NT2/D1 (cell line): ENCODE results near the gene PALLD.

Experiments
- YY1 ChIP-seq: IDR thresholded peaks from 2 replicates; pipeline ENCODE4 v1.6.1; 2011; ENCODE audit not compliant: insufficient read length, insufficient read depth
- ZNF274 ChIP-seq: IDR thresholded peaks from 2 replicates; pipeline ENCODE4 v1.6.1; 2011; ENCODE audit warnings: mild to moderate bottlenecking, low read depth, low read length

DNA sequence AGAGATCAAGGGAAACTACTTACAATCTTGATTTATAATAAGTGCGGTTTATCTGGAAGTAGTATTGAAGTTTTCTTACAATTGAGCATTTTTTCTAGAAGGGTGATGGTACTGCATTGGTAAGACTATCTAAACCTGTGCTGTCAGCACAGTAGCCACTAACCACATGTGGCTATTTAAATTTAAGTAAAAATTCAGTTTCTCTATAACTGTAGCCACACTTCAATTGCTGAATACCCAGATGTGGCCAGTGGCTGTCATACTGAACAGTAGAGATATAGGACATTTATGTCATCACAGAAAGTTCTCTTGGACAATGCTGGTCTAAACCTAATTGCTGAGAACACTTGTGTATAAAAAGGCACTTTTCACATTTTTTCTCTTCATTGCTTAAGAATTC, 290.5 kb downstream of the PALLD start:
- TF ChIP-seq ZNF274, result no peak
- no peak for TF ChIP-seq YY1
